ENCODE measurements around the gene FSCN2.

DNA sequence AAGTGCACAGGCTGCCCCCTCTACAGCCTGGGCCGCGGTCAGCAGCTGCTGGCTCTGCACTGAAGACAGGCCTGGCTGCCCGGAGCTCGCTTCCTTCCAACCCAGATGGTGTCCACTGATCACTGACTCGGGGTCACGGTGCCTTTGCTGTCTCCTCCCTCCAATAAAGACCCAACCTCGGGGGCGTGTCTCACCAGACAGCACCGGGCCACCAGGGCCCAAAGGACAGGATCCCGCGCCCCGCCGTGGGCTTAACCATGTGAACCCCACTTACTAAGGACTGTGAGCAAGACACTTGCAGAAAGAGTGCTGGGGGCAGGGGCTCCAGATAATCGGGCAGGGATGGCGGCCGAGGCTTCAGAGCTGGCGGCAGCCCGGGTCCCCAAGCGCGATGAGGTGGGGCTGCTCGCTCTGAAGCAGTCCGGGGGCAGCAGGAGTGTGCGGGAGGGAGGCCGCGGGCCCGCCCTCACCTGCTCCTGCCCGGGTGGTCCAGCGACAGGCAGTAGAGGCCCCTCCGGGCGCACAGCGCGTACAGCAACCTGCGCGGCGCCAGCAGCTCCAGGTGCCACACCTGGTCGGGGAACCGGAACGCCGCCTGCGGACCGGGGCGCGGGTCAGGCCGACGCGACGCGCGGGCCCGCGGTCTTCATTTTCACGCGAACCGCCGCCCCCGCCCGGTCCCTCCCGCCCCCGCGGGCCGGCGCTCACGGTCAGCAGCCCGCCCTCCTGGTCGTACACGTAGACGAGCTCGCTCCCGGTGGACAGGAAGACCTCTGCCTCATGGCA, 23.5 kb downstream of the FSCN2 start:
- no peak for TF ChIP-seq ZFX (IDR thresholded peaks at IDR 0.05; ENCODE audit: borderline replicate concordance)
- TF ChIP-seq, protein P1, sequence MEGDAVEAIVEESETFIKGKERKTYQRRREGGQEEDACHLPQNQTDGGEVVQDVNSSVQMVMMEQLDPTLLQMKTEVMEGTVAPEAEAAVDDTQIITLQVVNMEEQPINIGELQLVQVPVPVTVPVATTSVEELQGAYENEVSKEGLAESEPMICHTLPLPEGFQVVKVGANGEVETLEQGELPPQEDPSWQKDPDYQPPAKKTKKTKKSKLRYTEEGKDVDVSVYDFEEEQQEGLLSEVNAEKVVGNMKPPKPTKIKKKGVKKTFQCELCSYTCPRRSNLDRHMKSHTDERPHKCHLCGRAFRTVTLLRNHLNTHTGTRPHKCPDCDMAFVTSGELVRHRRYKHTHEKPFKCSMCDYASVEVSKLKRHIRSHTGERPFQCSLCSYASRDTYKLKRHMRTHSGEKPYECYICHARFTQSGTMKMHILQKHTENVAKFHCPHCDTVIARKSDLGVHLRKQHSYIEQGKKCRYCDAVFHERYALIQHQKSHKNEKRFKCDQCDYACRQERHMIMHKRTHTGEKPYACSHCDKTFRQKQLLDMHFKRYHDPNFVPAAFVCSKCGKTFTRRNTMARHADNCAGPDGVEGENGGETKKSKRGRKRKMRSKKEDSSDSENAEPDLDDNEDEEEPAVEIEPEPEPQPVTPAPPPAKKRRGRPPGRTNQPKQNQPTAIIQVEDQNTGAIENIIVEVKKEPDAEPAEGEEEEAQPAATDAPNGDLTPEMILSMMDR (IDR thresholded peaks at IDR 0.05), result no peak

Measured in 22Rv1 (cell line).